Transverse colon (tissue), 4 donors: ENCODE results near the gene SPATA19.

Experiments used
- POLR2A ChIP-seq: fragments of 450-650 bp; IDR thresholded peaks from one replicate; pipeline ENCODE4 v1.6.1; 2016; ENCODE audit warnings: antibody characterized with exemption, mild to moderate bottlenecking, moderate library complexity
- POLR2AphosphoS5 ChIP-seq, 3 donors: sonication (generic); formaldehyde crosslinking; IDR thresholded peaks; one replicate each; pipeline ENCODE4 v1.6.1; 2016; ENCODE audit warnings: antibody characterized with exemption in 3 of 3
- TF ChIP-seq, protein P1 (sequence below), 5 experiments: fragments of 200-600 bp in 3 of 5; fragments of 450-650 bp in 2 of 5; sonication (generic) in 3 of 5; IDR thresholded peaks; 1 replicate in 2 of 5; 2 replicates in 3 of 5; pipeline ENCODE4 v1.5.1; 2016 to 2017; ENCODE audit warnings: antibody characterized with exemption in 5 of 5, inconsistent platforms in 3 of 5, mild to moderate bottlenecking in 2 of 5, moderate library complexity in 1 of 5

DNA sequence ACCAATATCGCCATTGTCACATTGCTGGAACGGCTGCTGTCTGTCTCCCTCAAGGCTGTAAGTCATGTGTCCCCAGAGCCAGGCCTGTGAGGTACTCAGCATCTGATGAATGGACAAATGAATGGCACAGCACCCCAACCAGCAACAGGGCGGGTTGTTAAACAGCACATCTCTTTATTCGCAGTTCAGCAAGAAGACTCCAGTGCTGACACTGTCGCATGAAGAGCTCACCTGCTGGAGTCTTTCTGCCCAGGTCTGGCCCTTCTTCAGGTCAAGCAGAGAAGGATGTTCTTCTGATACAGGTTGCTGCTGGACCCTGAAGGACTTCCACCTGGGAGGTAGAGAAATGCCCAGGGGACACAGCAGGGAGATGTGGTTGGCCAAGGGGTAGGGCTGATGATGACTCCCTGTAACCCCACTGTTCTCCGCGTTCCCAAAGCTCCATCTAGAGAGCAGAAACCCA, 4.8 kb downstream of the SPATA19 start:
- TF ChIP-seq POLR2AphosphoS5 (IDR thresholded peaks at IDR 0.05), result no peak
- TF ChIP-seq, protein P1, sequence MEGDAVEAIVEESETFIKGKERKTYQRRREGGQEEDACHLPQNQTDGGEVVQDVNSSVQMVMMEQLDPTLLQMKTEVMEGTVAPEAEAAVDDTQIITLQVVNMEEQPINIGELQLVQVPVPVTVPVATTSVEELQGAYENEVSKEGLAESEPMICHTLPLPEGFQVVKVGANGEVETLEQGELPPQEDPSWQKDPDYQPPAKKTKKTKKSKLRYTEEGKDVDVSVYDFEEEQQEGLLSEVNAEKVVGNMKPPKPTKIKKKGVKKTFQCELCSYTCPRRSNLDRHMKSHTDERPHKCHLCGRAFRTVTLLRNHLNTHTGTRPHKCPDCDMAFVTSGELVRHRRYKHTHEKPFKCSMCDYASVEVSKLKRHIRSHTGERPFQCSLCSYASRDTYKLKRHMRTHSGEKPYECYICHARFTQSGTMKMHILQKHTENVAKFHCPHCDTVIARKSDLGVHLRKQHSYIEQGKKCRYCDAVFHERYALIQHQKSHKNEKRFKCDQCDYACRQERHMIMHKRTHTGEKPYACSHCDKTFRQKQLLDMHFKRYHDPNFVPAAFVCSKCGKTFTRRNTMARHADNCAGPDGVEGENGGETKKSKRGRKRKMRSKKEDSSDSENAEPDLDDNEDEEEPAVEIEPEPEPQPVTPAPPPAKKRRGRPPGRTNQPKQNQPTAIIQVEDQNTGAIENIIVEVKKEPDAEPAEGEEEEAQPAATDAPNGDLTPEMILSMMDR (IDR thresholded peaks at IDR 0.05), result no peak
- no peak for TF ChIP-seq POLR2A
